ENCODE data around the gene MAP3K9.

MAP3K9 gene

GRCh38 chr14:70685474-70686197, 123.7 kb downstream of the MAP3K9 start:
- DNase-seq, result no peak

DNA sequence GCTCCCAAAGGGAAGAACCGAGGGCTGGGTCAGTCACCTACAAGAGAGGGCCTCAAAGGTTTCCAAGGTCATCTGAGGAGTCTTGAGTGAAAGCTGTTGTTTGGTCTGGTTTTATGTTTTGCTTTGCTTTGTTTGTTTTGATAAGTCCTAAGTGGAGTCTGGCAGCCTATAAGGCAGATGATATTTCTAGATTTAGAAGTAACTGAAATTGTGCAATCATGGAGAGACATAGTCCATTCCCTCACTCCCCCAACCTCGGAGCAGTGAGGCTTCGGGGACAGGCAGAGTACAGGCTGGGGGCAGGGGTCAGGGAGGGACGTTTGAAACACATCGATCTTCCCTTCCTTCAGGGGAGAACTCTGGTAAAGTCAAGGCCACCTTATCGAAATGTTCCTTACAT, 125.3 kb downstream of the MAP3K9 start:
- DNase-seq, result no peak

GRCh38 chr14:70680748-70681147, 128.6 kb downstream of the MAP3K9 start:
- no peak for DNase-seq

- DNase-seq, result no peak
Measured at GRCh38 chr14:70677341-70677740, 132.0 kb downstream of the MAP3K9 start.
